HK-2 (cell line): ENCODE results near the gene PFDN1.

Source experiments
- DNase-seq: peaks from one replicate; pipeline ENCODE4 v3.0.0-alpha.2; 2018; ENCODE audit not compliant: unreplicated experiment

The PFDN1 gene

GRCh38 chr5:140328036-140328764 lies 25.3 kb upstream of the PFDN1 start:
- no peak for DNase-seq

GRCh38 chr5:140327589-140327988 lies 24.7 kb upstream of the PFDN1 start:
- no peak for DNase-seq

- DNase-seq = no peak
Measured at GRCh38 chr5:140325486-140325885, 22.6 kb upstream of the PFDN1 start.

GRCh38 chr5:140324617-140325241 lies 21.8 kb upstream of the PFDN1 start:
- no peak for DNase-seq

- DNase-seq = no peak
Measured at GRCh38 chr5:140324041-140324600, 21.2 kb upstream of the PFDN1 start.

GRCh38 chr5:140322751-140323731 lies 20.1 kb upstream of the PFDN1 start:
- peak; percentile 78 for DNase-seq

- DNase-seq = no peak
Measured at GRCh38 chr5:140321796-140322195, 18.9 kb upstream of the PFDN1 start.

- DNase-seq = no peak
Measured at GRCh38 chr5:140319833-140320232, 16.9 kb upstream of the PFDN1 start.

- DNase-seq = no peak
Measured at GRCh38 chr5:140318792-140319191, 15.9 kb upstream of the PFDN1 start.

- peak; percentile 55 for DNase-seq
Measured at GRCh38 chr5:140317859-140318258, 15.0 kb upstream of the PFDN1 start.

- DNase-seq = no peak
Measured at GRCh38 chr5:140312791-140313189, 9.9 kb upstream of the PFDN1 start.

GRCh38 chr5:140312067-140312790 lies 9.3 kb upstream of the PFDN1 start:
- DNase-seq = peak; percentile 60

GRCh38 chr5:140311011-140311467 lies 8.1 kb upstream of the PFDN1 start:
- no peak for DNase-seq

GRCh38 chr5:140310434-140310833 lies 7.5 kb upstream of the PFDN1 start:
- DNase-seq = no peak

- DNase-seq = no peak
Measured at GRCh38 chr5:140309706-140310249, 6.9 kb upstream of the PFDN1 start.

GRCh38 chr5:140305471-140305870 lies 2.6 kb upstream of the PFDN1 start:
- DNase-seq = no peak

- no peak for DNase-seq
Measured at GRCh38 chr5:140303966-140304365, 1.1 kb upstream of the PFDN1 start.

GRCh38 chr5:140301136-140301535 lies 1.8 kb downstream of the PFDN1 start:
- DNase-seq = no peak

- no peak for DNase-seq
Measured at GRCh38 chr5:140299056-140299455, 3.8 kb downstream of the PFDN1 start.

- DNase-seq = no peak
Measured at GRCh38 chr5:140298183-140298601, 4.7 kb downstream of the PFDN1 start.

GRCh38 chr5:140297283-140297682 lies 5.6 kb downstream of the PFDN1 start:
- no peak for DNase-seq
